ENCODE measurements around the gene CDKN2AIP.

DNA sequence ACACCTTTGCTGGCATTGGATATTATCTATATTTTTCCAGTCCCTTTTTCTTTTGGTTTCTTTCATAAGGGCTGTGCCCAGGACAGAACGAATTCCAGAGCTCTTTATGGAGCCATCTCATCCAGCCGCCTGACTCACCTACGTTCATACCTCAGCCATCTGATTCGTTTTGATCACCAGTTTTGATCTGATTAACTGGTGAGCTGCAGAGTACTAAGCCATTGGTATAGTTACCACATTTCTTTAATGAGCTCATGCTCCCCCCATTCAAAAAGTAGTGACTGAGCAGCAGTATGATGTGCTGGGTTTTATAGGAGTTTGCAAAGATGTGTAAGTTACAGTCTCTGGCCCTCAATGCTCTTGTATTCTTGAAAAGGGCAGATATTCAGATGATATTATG is 43.0 kb upstream of the CDKN2AIP start:
- no peak for TF ChIP-seq CTCF (IDR thresholded peaks at IDR 0.05)
- TF ChIP-seq POLR2A (IDR thresholded peaks at IDR 0.05): no peak
